ENCODE data around the gene BBS2. TPM values are rescaled to one million over a fixed set of nuclear protein-coding genes. Genes with fewer than 3 reads are reported as not detected.

Gene BBS2
- 100 to 1,000 TPM in 1 of 4 donors, 10 to 100 TPM in 3; 38.7 to 171 (median 41.2) TPM for total RNA-seq

- intact Hi-C loops (cut with DNase I; ENCODE audit: low total_unique reads) (no loop called here), in situ Hi-C loops (cut with MboI; ENCODE audit: low pct_ligation_motif_present in 1 of 4, low pct_unique_long_range_greater_than_20kb in 1 of 4, low sequenced_read_pairs in 3 of 4) (no loop called here)
- H3K4me1 ChIP-seq = peaks cover 9 to 29% (median 15%) of the 10 kb centered on the region in 4 donors
- TF ChIP-seq POLR2A (IDR thresholded peaks at IDR 0.05) (peak; percentile 89), EP300 (IDR thresholded peaks at IDR 0.05; ENCODE audit: low read depth) (no peak), POLR2AphosphoS5 (IDR thresholded peaks at IDR 0.05) (peak; percentile 84 to 90 (median 84))
- TF ChIP-seq, protein P1, sequence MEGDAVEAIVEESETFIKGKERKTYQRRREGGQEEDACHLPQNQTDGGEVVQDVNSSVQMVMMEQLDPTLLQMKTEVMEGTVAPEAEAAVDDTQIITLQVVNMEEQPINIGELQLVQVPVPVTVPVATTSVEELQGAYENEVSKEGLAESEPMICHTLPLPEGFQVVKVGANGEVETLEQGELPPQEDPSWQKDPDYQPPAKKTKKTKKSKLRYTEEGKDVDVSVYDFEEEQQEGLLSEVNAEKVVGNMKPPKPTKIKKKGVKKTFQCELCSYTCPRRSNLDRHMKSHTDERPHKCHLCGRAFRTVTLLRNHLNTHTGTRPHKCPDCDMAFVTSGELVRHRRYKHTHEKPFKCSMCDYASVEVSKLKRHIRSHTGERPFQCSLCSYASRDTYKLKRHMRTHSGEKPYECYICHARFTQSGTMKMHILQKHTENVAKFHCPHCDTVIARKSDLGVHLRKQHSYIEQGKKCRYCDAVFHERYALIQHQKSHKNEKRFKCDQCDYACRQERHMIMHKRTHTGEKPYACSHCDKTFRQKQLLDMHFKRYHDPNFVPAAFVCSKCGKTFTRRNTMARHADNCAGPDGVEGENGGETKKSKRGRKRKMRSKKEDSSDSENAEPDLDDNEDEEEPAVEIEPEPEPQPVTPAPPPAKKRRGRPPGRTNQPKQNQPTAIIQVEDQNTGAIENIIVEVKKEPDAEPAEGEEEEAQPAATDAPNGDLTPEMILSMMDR (IDR thresholded peaks at IDR 0.05) = peak in 1 of 5 experiments; percentile 44
- H3K27me3 ChIP-seq = no peaks in the 10 kb centered on the region
- no peaks in the 10 kb centered on the region for H3K9me3 ChIP-seq
- WGBS, 2 donors (ENCODE audit: low coverage in 1 of 2) = 1% methylated on average over 52 of the region's 65 CpGs; no CpG with 5 or more reads in 1 of the 2 donors
- no peaks in the 10 kb centered on the region for H3K36me3 ChIP-seq
- peak within 1 kb of the TSS; percentile 86 to 95 (median 90) for H3K27ac ChIP-seq
- peak; percentile 94 for DNase-seq
- peak within 1 kb of the TSS; percentile 33 to 82 (median 62) for H3K4me3 ChIP-seq
Measured at GRCh38 chr16:56519459-56520250, at the start of gene BBS2. TSS of gene BBS2 (minus strand) at chr16:56520024. CDS start at chr16:56519862, 162 bp downstream.

DNA sequence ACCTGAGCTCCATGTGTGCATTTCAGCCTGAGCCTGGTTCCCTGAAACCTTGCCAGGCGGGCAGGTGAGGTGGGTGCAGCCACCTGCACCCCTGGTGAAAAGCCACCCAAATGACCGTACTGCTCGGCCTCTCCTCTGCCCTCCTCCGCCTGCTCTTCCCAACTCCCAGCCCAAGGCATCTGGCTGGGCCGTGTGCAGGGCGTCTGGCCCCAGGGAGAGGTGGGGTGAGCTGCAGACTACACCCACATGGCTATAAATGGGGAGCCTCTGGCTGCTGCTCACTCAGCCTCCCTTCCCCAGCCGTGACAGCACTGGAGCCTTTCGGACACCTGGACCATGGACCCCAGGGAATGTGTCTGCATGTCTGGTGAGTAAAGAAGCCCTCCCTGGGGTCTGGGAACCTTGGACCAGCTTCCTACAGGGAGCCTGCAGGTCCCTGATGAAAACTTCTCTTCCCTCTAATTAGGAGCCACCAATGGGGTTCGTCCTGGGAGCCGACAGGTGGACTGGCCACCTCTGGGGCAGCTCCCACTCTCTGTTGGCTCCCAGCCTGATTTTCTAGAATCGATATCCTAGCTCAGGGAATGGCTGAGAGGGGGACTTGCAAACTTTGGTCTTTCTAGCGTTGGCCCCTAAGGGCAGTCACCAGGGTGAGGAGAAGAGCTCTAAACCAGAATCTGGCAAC lies 45.1 kb upstream of the BBS2 start, which contains the start of gene MT4:
TSS of gene MT4 (plus strand) at position 281 of the 685 bp plus-strand sequence. CDS start at position 337, 56 bp downstream.
- H3K27me3 ChIP-seq = no peaks in the 10 kb centered on the region
- no peak for TF ChIP-seq POLR2AphosphoS5 (IDR thresholded peaks at IDR 0.05)
- TF ChIP-seq EP300 (IDR thresholded peaks at IDR 0.05; ENCODE audit: low read depth) = no peak
- TF ChIP-seq, protein P1 (IDR thresholded peaks at IDR 0.05) = no peak
- no peak for TF ChIP-seq POLR2A (IDR thresholded peaks at IDR 0.05)
- no peak within 1 kb of the TSS for H3K27ac ChIP-seq
- no peak within 1 kb of the TSS for H3K4me3 ChIP-seq
- 81% methylated on average over 10 of the region's 12 CpGs; no CpG with 5 or more reads in 1 of the 2 donors for WGBS, 2 donors (ENCODE audit: low coverage in 1 of 2)
- H3K36me3 ChIP-seq = no peaks in the 10 kb centered on the region
- in situ Hi-C loops (cut with MboI; ENCODE audit: low pct_ligation_motif_present in 1 of 4, low pct_unique_long_range_greater_than_20kb in 1 of 4, low sequenced_read_pairs in 3 of 4) = no loop called here
- no peak for DNase-seq
- intact Hi-C loops (cut with DNase I; ENCODE audit: low total_unique reads) = no loop called here
- no peaks in the 10 kb centered on the region for H3K9me3 ChIP-seq
- H3K4me1 ChIP-seq = no peaks in the 10 kb centered on the region

- in situ Hi-C loops (cut with MboI; ENCODE audit: low pct_ligation_motif_present in 1 of 4, low pct_unique_long_range_greater_than_20kb in 1 of 4, low sequenced_read_pairs in 3 of 4) (no loop called here), intact Hi-C loops (cut with DNase I; ENCODE audit: low total_unique reads) (no loop called here)
- H3K4me1 ChIP-seq = no peaks in the 10 kb centered on the region
- 69 to 85% methylated on average over 1 of the region's 1 CpG for WGBS, 2 donors (ENCODE audit: low coverage in 1 of 2)
- H3K4me3 ChIP-seq = no peak overlapping the region
- H3K27me3 ChIP-seq = no peaks in the 10 kb centered on the region
- TF ChIP-seq POLR2A (IDR thresholded peaks at IDR 0.05) (no peak), EP300 (IDR thresholded peaks at IDR 0.05; ENCODE audit: low read depth) (no peak), POLR2AphosphoS5 (IDR thresholded peaks at IDR 0.05) (no peak)
- TF ChIP-seq, protein P1 (IDR thresholded peaks at IDR 0.05) = no peak
- no peaks in the 10 kb centered on the region for H3K36me3 ChIP-seq
- DNase-seq = no peak
- no peak overlapping the region for H3K27ac ChIP-seq
- no peaks in the 10 kb centered on the region for H3K9me3 ChIP-seq
Measured at GRCh38 chr16:56561126-56561525, 41.3 kb upstream of the BBS2 start.

- H3K36me3 ChIP-seq = no peaks in the 10 kb centered on the region
- DNase-seq = no peak
- H3K4me3 ChIP-seq = no peak overlapping the region
- 33 to 54% methylated on average over 1 of the region's 1 CpG for WGBS, 2 donors (ENCODE audit: low coverage in 1 of 2)
- intact Hi-C loops (cut with DNase I; ENCODE audit: low total_unique reads) (no loop called here), in situ Hi-C loops (cut with MboI; ENCODE audit: low pct_ligation_motif_present in 1 of 4, low pct_unique_long_range_greater_than_20kb in 1 of 4, low sequenced_read_pairs in 3 of 4) (no loop called here)
- TF ChIP-seq POLR2A (IDR thresholded peaks at IDR 0.05) = no peak
- TF ChIP-seq, protein P1 (IDR thresholded peaks at IDR 0.05) = no peak
- TF ChIP-seq POLR2AphosphoS5 (IDR thresholded peaks at IDR 0.05) = no peak
- no peak for TF ChIP-seq EP300 (IDR thresholded peaks at IDR 0.05; ENCODE audit: low read depth)
- H3K9me3 ChIP-seq = no peaks in the 10 kb centered on the region
- no peaks in the 10 kb centered on the region for H3K4me1 ChIP-seq
- H3K27ac ChIP-seq = no peak overlapping the region
- H3K27me3 ChIP-seq = no peaks in the 10 kb centered on the region
Measured at GRCh38 chr16:56560447-56560846, 40.6 kb upstream of the BBS2 start.

Data from transverse colon (tissue), 4 donors.